H1 (cell line): ENCODE results near the gene ZNF565. TPM values are rescaled to one million over a fixed set of nuclear protein-coding genes. Genes with fewer than 3 reads are reported as not detected.

Experiments
- BACH1 ChIP-seq: IDR thresholded peaks from 2 replicates; pipeline ENCODE4 v1.6.1; 2012; ENCODE audit warnings: low read length, improper control_type of control experiment
- CTBP2 ChIP-seq: IDR thresholded peaks from 2 replicates; pipeline ENCODE4 v1.7.0; 2011; ENCODE audit warnings: borderline replicate concordance, mild to moderate bottlenecking, moderate library complexity, mixed read lengths, low read length; ENCODE audit not compliant: insufficient read depth, insufficient read length
- RBBP5 ChIP-seq: IDR thresholded peaks from 2 replicates; pipeline ENCODE4 v1.7.1; 2012; ENCODE audit warnings: low read depth, mild to moderate bottlenecking, inconsistent platforms, low read length, moderate library complexity, borderline replicate concordance
- SP2 ChIP-seq: IDR thresholded peaks from 2 replicates; pipeline ENCODE4 v1.6.1; 2012; ENCODE audit warnings: mild to moderate bottlenecking, low read length, inconsistent platforms
- YY1 ChIP-seq: IDR thresholded peaks from 2 replicates; pipeline ENCODE4 v1.6.1; 2011; ENCODE audit warnings: low read depth, mild to moderate bottlenecking, low read length
- polyA plus RNA-seq, 7 experiments: library from polyadenylated mRNA; depleted of rRNA in 3 of 7; stranded (reverse) in 5 of 7; unstranded in 2 of 7; fragments of >200 nt in 5 of 7; fragments of 200-250 nt in 2 of 7; gene quantifications; 1 replicate in 5 of 7; 2 replicates in 1 of 7; 4 replicates in 1 of 7; pipeline versions ENCODE4 v1.2.1 to v1.2.3, GENCODE V29; 2011 to 2013; ENCODE audit warnings: missing spikeins in 2 of 7, mixed read lengths in 2 of 7
- total RNA-seq: library from RNA; stranded (reverse); fragmentation: NEBNext Ultra II Directional; extraction: Animal tissue kit (Norgen Biotek cat#: 25700); gene quantifications from 2 replicates; pipeline ENCODE4 v1.2.1, GENCODE V29; 2021

The ZNF565 gene
- total and polyA plus RNA-seq, 2 of the 8 experiments (the other 6 are each of a cell fraction or from before 2014, with no cell fraction given) = 0.89 to 3.1 TPM

DNA sequence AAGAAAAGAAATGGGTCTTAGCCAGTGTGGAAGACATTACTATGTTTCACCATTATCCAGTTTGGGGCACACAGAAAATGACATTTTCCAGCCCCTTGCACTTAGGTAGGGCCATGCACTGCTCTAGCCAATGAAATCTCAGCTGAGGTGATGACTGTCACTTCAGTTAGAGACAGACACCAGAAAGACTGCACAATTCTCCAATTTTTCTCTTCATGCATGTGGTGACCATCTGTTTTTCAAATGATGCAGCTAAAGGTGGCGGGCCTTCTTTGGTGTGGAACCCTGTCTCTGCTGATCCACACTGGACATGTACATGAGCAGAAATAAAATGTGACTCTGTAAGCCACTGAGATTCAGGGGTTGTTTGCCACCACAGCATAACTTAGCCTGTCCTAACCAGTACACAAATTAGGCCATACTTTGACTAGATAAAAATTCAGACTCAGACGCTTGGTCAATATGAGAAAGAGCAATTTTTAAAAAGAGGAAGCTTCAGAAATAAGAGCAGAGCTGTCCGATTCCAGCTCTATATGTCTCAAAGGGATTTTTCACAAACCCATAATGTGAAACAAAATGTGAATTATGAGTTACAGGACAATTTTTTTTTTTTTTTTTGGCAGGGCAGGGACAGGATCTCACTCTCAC, 6.7 kb downstream of the ZNF565 start (continued):
- TF ChIP-seq CTBP2 (no peak), YY1 (no peak), BACH1 (no peak), RBBP5 (no peak), SP2 (no peak)
